HFFc6 (cell line): ENCODE data around the gene TMEM114. TPM values are rescaled to one million over a fixed set of nuclear protein-coding genes. Genes with fewer than 3 reads are reported as not detected.

Experiments
- DNase-seq: peaks from one replicate; pipeline ENCODE4 v3.0.0-alpha.2; 2018
- H3K27ac Mint-ChIP-seq: 2 replicates; pipeline ENCODE4 v1.8.0; 2020; ENCODE audit warnings: mild to moderate bottlenecking, mixed read lengths
- H3K27me3 Mint-ChIP-seq: 2 replicates; pipeline ENCODE4 v1.8.0; 2021; ENCODE audit warnings: mild to moderate bottlenecking, moderate library complexity, mixed read lengths; ENCODE audit not compliant: insufficient read depth
- H3K36me3 Mint-ChIP-seq: 2 replicates; pipeline ENCODE4 v1.8.0; 2021; ENCODE audit warnings: low read depth, mixed read lengths
- H3K4me1 Mint-ChIP-seq: 2 replicates; pipeline ENCODE4 v1.8.0; 2020; ENCODE audit warnings: low read depth, mixed read lengths
- H3K4me3 Mint-ChIP-seq: 2 replicates; pipeline ENCODE4 v1.8.0; 2020; ENCODE audit warnings: mild to moderate bottlenecking, moderate library complexity, mixed read lengths
- H3K9me3 Mint-ChIP-seq: 2 replicates; pipeline ENCODE4 v1.8.0; 2020; ENCODE audit warnings: mild to moderate bottlenecking, mixed read lengths
- CTCF ChIP-seq: fragments of 200-600 bp; sonication (generic); IDR thresholded peaks from 2 replicates; pipeline ENCODE4 v1.5.0; 2021; ENCODE audit warnings: antibody characterized with exemption, mild to moderate bottlenecking
- total RNA-seq, 6 experiments: library from RNA; stranded (reverse); fragmentation: NEBNext Ultra II Directional; extraction: Animal tissue kit (Norgen Biotek cat#: 25700); gene quantifications; 2 replicates in 1 of 6; 3 replicates in 5 of 6; pipeline ENCODE4 v1.2.3, GENCODE V29; 2021

The TMEM114 gene
- total RNA-seq, 6 experiments from 2014 or later: not detected

GRCh38 chr16:8631373-8631772, 41.1 kb upstream of the TMEM114 start:
- no peak overlapping the region for H3K27ac Mint-ChIP-seq
- no peak overlapping the region for H3K4me3 Mint-ChIP-seq
- no peaks in the 10 kb centered on the region for H3K4me1 Mint-ChIP-seq
- DNase-seq: no peak
- peaks cover 2% of the 10 kb centered on the region; the same call in 1 of the 2 replicates for H3K27me3 Mint-ChIP-seq
- H3K36me3 Mint-ChIP-seq: peaks cover 39% of the 10 kb centered on the region
- no peaks in the 10 kb centered on the region for H3K9me3 Mint-ChIP-seq
- no peak for TF ChIP-seq CTCF

GRCh38 chr16:8630255-8630953, 40.1 kb upstream of the TMEM114 start:
- Mint-ChIP-seq H3K27ac (no peak overlapping the region), H3K36me3 (peaks cover 38% of the 10 kb centered on the region)

GRCh38 chr16:8628981-8629725, 38.8 kb upstream of the TMEM114 start:
- Mint-ChIP-seq H3K36me3 (peaks cover 30% of the 10 kb centered on the region), H3K9me3 (no peaks in the 10 kb centered on the region), H3K4me1 (no peaks in the 10 kb centered on the region), H3K4me3 (no peak overlapping the region), H3K27ac (no peak overlapping the region), H3K27me3 (no peaks in the 10 kb centered on the region)
- DNase-seq: no peak
- no peak for TF ChIP-seq CTCF

More at GRCh38 chr16:8630255-8630953, 40.1 kb upstream of the TMEM114 start:
- DNase-seq: no peak
- Mint-ChIP-seq H3K4me3 (no peak overlapping the region), H3K27me3 (peaks cover 2% of the 10 kb centered on the region; the same call in 1 of the 2 replicates), H3K4me1 (no peaks in the 10 kb centered on the region), H3K9me3 (no peaks in the 10 kb centered on the region)
- no peak for TF ChIP-seq CTCF

- no peak overlapping the region for H3K4me3 Mint-ChIP-seq
- H3K36me3 Mint-ChIP-seq: peaks cover 26% of the 10 kb centered on the region
- TF ChIP-seq CTCF: no peak
- DNase-seq: no peak
- no peaks in the 10 kb centered on the region for H3K27me3 Mint-ChIP-seq
- no peaks in the 10 kb centered on the region for H3K9me3 Mint-ChIP-seq
- H3K4me1 Mint-ChIP-seq: peaks cover 11% of the 10 kb centered on the region
- no peak overlapping the region; the same call in 1 of the 2 replicates for H3K27ac Mint-ChIP-seq
These were observed 37.1 kb upstream of the TMEM114 start for GRCh38 chr16:8627456-8627855.

- H3K27ac Mint-ChIP-seq: no peak overlapping the region; the same call in 1 of the 2 replicates
- no peaks in the 10 kb centered on the region for H3K27me3 Mint-ChIP-seq
- peaks cover 16% of the 10 kb centered on the region for H3K4me1 Mint-ChIP-seq
- H3K9me3 Mint-ChIP-seq: no peaks in the 10 kb centered on the region
- no peak overlapping the region for H3K4me3 Mint-ChIP-seq
- DNase-seq: no peak
- TF ChIP-seq CTCF: no peak
- peaks cover 25% of the 10 kb centered on the region for H3K36me3 Mint-ChIP-seq
These were observed 36.6 kb upstream of the TMEM114 start for GRCh38 chr16:8626946-8627345.
